HEK293 (cell line): ENCODE data around the gene PCK1.

Experiments
- CTCF ChIA-PET: fragments of 350-600 bp; formaldehyde crosslinking; extraction: SDS; loops from one replicate; lab custom pipeline; 2021; ENCODE audit warnings: antibody characterized with exemption; lab: Yijun Ruan, JAX
- POLR2A ChIA-PET: fragments of 300-600 bp; formaldehyde crosslinking; extraction: SDS; loops from one replicate; lab custom pipeline; 2020; ENCODE audit warnings: antibody characterized with exemption, inconsistent platforms; lab: Yijun Ruan, JAX
- H3K27ac ChIP-seq: fragments of 200-500 bp; sonication (Bioruptor generic); 2 replicates; pipeline ENCODE4 v1.5.1; 2014; ENCODE audit warnings: low read depth, low read length, control low read depth, inconsistent platforms; ENCODE audit errors: extremely low read depth
- H3K36me3 ChIP-seq, 2 experiments: fragments of 200-500 bp in 1 of 2; sonication (Bioruptor generic) in 1 of 2; 1 replicate in 1 of 2; 2 replicates in 1 of 2; pipeline ENCODE4 v1.5.1; 2014 to 2017; ENCODE audit warnings: inconsistent platforms in 2 of 2, low read length in 2 of 2; ENCODE audit not compliant: control insufficient read depth in 2 of 2, insufficient read depth in 1 of 2
- H3K4me1 ChIP-seq: fragments of 200-500 bp; sonication (Bioruptor generic); 2 replicates; pipeline ENCODE4 v1.5.1; 2014; ENCODE audit warnings: mild to moderate bottlenecking, low read length, inconsistent platforms; ENCODE audit not compliant: control insufficient read depth, insufficient read depth
- H3K4me3 ChIP-seq: 2 replicates; pipeline ENCODE4 v1.5.1; 2011; ENCODE audit warnings: low read depth, mild to moderate bottlenecking, control low read depth, low read length, moderate library complexity
- H3K9me3 ChIP-seq: fragments of 200-500 bp; sonication (Bioruptor generic); 2 replicates; pipeline ENCODE4 v1.5.1; 2014; ENCODE audit warnings: low read depth, low read length, inconsistent platforms; ENCODE audit not compliant: control insufficient read depth, insufficient read depth
- GLI2 ChIP-seq: fragments of 450-650 bp; formaldehyde crosslinking; IDR thresholded peaks from 2 replicates; pipeline ENCODE4; 2017; ENCODE audit warnings: missing biosample characterization, missing genetic modification characterization, low read depth, borderline replicate concordance
- PRDM1 ChIP-seq: fragments of 450-650 bp; formaldehyde crosslinking; IDR thresholded peaks from 2 replicates; pipeline ENCODE4; 2016; ENCODE audit warnings: missing biosample characterization, missing genetic modification characterization
- SALL2 ChIP-seq: fragments of 450-650 bp; formaldehyde crosslinking; IDR thresholded peaks from 2 replicates; pipeline ENCODE4 v1.5.0; 2017; ENCODE audit warnings: missing biosample characterization, mild to moderate bottlenecking, missing genetic modification characterization, borderline replicate concordance
- SP3 ChIP-seq: fragments of 450-650 bp; formaldehyde crosslinking; IDR thresholded peaks from 2 replicates; pipeline ENCODE4 v1.5.1; 2016; ENCODE audit warnings: missing biosample characterization, missing genetic modification characterization
- YY1 ChIP-seq: fragments of 450-650 bp; formaldehyde crosslinking; IDR thresholded peaks from 2 replicates; pipeline ENCODE4 v1.5.1; 2018; ENCODE audit warnings: missing biosample characterization, missing genetic modification characterization
- ZBTB7A ChIP-seq: fragments of 450-650 bp; formaldehyde crosslinking; IDR thresholded peaks from 2 replicates; pipeline ENCODE4 v1.5.1; 2016; ENCODE audit warnings: low read depth, missing biosample characterization, missing genetic modification characterization
- ZFHX2 ChIP-seq: fragments of 450-650 bp; formaldehyde crosslinking; conservative IDR thresholded peaks from 2 replicates; pipeline ENCODE4 v1.5.1; 2016; ENCODE audit warnings: missing biosample characterization, missing genetic modification characterization
- ZNF174 ChIP-seq: fragments of 450-650 bp; formaldehyde crosslinking; IDR thresholded peaks from 2 replicates; pipeline ENCODE4 v1.5.0; 2017; ENCODE audit warnings: missing biosample characterization, mild to moderate bottlenecking, missing genetic modification characterization
- ZNF23 ChIP-seq: fragments of 450-650 bp; formaldehyde crosslinking; IDR thresholded peaks from 2 replicates; pipeline ENCODE4 v1.5.1; 2016; ENCODE audit warnings: missing biosample characterization, missing genetic modification characterization, borderline replicate concordance
- ZNF274 ChIP-seq, 2 experiments: fragments of 200-500 bp in 1 of 2; fragments of 450-650 bp in 1 of 2; sonication (Bioruptor generic) in 1 of 2; formaldehyde crosslinking in 1 of 2; IDR thresholded peaks; 2 replicates each; pipeline versions ENCODE4 v1.5.1 to v1.6.1; 2014 to 2016; ENCODE audit warnings: borderline replicate concordance in 1 of 2, inconsistent platforms in 1 of 2, low read length in 1 of 2, missing biosample characterization in 1 of 2, missing genetic modification characterization in 1 of 2
- ZNF335 ChIP-seq: fragments of 450-650 bp; formaldehyde crosslinking; conservative IDR thresholded peaks from 2 replicates; pipeline ENCODE4 v1.5.1; 2016; ENCODE audit warnings: missing biosample characterization, missing genetic modification characterization
- ZNF341 ChIP-seq: fragments of 450-650 bp; formaldehyde crosslinking; IDR thresholded peaks from 2 replicates; pipeline ENCODE4; 2016; ENCODE audit warnings: low read depth, missing biosample characterization, missing genetic modification characterization
- ZNF350 ChIP-seq: fragments of 450-650 bp; formaldehyde crosslinking; IDR thresholded peaks from 2 replicates; pipeline ENCODE4 v1.5.0; 2017; ENCODE audit warnings: missing biosample characterization, mild to moderate bottlenecking, missing genetic modification characterization
- ZNF394 ChIP-seq: fragments of 450-650 bp; formaldehyde crosslinking; IDR thresholded peaks from 2 replicates; pipeline ENCODE4 v1.5.1; 2016; ENCODE audit warnings: missing biosample characterization, missing genetic modification characterization, mild to moderate bottlenecking, moderate library complexity, borderline replicate concordance
- ZNF404 ChIP-seq: fragments of 450-650 bp; formaldehyde crosslinking; IDR thresholded peaks from 2 replicates; pipeline ENCODE4 v1.5.1; 2017; ENCODE audit warnings: missing biosample characterization, missing genetic modification characterization
- ZNF558 ChIP-seq: fragments of 450-650 bp; formaldehyde crosslinking; IDR thresholded peaks from 2 replicates; pipeline ENCODE4 v1.5.1; 2016; ENCODE audit warnings: missing biosample characterization, missing genetic modification characterization
- ZNF600 ChIP-seq: fragments of 450-650 bp; formaldehyde crosslinking; IDR thresholded peaks from 2 replicates; pipeline ENCODE4 v1.5.1; 2016; ENCODE audit warnings: missing biosample characterization, missing genetic modification characterization
- ZNF843 ChIP-seq: fragments of 450-650 bp; formaldehyde crosslinking; IDR thresholded peaks from 2 replicates; pipeline ENCODE4 v1.5.1; 2016; ENCODE audit warnings: missing biosample characterization, missing genetic modification characterization
- TF ChIP-seq, protein P1 (sequence below): sonication (generic); formaldehyde crosslinking; IDR thresholded peaks from 2 replicates; pipeline ENCODE4 v1.8.1; 2022; ENCODE audit warnings: mild to moderate bottlenecking, moderate library complexity, missing genetic modification reagents
- TF ChIP-seq, protein P2 (sequence below): fragments of 450-650 bp; formaldehyde crosslinking; IDR thresholded peaks from 2 replicates; pipeline ENCODE4 v1.5.1; 2016; ENCODE audit warnings: missing biosample characterization, missing genetic modification characterization
- TF ChIP-seq, protein P3 (sequence below): fragments of 450-650 bp; formaldehyde crosslinking; IDR thresholded peaks from 2 replicates; pipeline ENCODE4 v1.5.1; 2017; ENCODE audit warnings: missing biosample characterization, missing genetic modification characterization
- TF ChIP-seq, protein P4 (sequence below): fragments of 450-650 bp; IDR thresholded peaks from 2 replicates; pipeline ENCODE4 v1.5.1; 2018; ENCODE audit warnings: missing biosample characterization, mild to moderate bottlenecking, missing genetic modification characterization
- TF ChIP-seq, protein P5 (sequence below): fragments of 450-650 bp; IDR thresholded peaks from 2 replicates; pipeline ENCODE4 v1.5.1; 2018; ENCODE audit warnings: missing biosample characterization, missing genetic modification characterization

PCK1 gene

DNA sequence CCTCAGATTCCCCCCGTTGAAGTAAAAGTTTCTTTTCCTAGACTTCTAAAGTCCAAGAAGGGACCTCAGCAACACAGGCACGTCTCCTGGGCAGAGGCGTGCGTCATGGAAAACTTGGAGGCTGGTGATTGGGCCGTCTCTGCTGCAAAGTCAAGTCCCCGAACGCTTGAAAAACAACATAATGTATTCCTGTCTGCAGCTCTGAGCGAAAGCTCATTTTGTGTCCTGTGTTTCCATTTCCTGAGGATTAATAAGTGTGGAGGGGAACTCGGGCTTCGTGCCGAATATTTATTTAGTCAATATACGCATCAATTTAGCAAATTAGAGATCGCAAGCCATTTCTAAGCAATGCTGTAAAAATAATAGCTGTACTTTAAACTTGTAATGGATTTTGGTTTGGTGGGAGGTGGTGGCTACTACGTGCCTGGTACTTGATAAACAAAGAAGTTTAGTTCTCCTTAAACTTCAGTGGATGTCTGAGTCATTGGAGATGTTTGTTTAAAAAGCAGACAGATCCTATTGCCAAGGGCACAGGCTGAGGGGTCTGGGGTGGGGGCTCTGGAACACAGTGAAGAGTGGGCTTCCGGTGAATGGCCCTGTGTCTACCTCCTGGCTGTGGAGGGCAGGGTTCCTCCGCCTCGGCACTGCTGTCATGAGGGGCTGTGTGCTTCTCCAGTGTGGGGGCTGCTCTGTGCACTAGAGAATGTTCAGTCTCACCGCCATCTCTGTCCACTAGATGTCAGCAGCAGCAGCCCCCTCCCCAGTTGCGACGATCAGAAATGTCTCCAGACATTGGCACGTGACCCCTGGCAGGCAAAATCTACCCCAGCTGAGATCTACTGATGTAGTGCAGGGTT is 21.8 kb downstream of the PCK1 start:
- ChIA-PET POLR2A (no interaction called here), CTCF (interaction anchor here (0.6 to 7.7 kb wide), 22 partner anchors 8 to 1522 kb away, joined by 3 to 41 read pairs (median 3); no protein-coding TSS in a partner anchor)
- H3K4me1 ChIP-seq, result peaks cover 24% of the 10 kb centered on the region
- peak overlapping the region; percentile 94 for H3K27ac ChIP-seq
- no peak overlapping the region for H3K4me3 ChIP-seq
- no peaks in the 10 kb centered on the region for H3K36me3 ChIP-seq
- no peaks in the 10 kb centered on the region for H3K9me3 ChIP-seq
- TF ChIP-seq ZNF274 (IDR thresholded peaks at IDR 0.05; ENCODE audit: low read length) (no peak), ZNF274 (tag by site-specific recombination; IDR thresholded peaks at IDR 0.05; ENCODE audit: borderline replicate concordance) (no peak), ZNF843 (tag by site-specific recombination) (no peak), GLI2 (tag by site-specific recombination) (peak; percentile 37; the same call in 1 of the 2 replicates), ZNF335 (peak; percentile 93), ZFHX2 (no peak; the same call in 1 of the 2 replicates), ZBTB7A (tag by site-specific recombination) (no peak), ZNF404 (tag by site-specific recombination) (no peak), ZNF174 (no peak), ZNF394 (tag by site-specific recombination) (peak; percentile 87; the same call in 1 of the 2 replicates), SP3 (tag by site-specific recombination) (no peak), ZNF341 (no peak), ZNF23 (tag by site-specific recombination) (no peak), ZNF558 (tag by site-specific recombination) (no peak), YY1 (tag by site-specific recombination) (0 out of 2 replicates have a peak, but pooled peaks have one; percentile 19), PRDM1 (tag by site-specific recombination) (no peak), ZNF600 (tag by site-specific recombination) (peak; percentile 58; the same call in 1 of the 2 replicates), SALL2 (tag by site-specific recombination) (no peak), ZNF350 (tag by site-specific recombination) (no peak)
- TF ChIP-seq, protein P1, sequence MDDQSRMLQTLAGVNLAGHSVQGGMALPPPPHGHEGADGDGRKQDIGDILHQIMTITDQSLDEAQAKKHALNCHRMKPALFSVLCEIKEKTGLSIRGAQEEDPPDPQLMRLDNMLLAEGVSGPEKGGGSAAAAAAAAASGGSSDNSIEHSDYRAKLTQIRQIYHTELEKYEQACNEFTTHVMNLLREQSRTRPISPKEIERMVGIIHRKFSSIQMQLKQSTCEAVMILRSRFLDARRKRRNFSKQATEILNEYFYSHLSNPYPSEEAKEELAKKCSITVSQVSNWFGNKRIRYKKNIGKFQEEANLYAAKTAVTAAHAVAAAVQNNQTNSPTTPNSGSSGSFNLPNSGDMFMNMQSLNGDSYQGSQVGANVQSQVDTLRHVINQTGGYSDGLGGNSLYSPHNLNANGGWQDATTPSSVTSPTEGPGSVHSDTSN (CRISPR knock-in tag), result no peak
- TF ChIP-seq, protein P2, sequence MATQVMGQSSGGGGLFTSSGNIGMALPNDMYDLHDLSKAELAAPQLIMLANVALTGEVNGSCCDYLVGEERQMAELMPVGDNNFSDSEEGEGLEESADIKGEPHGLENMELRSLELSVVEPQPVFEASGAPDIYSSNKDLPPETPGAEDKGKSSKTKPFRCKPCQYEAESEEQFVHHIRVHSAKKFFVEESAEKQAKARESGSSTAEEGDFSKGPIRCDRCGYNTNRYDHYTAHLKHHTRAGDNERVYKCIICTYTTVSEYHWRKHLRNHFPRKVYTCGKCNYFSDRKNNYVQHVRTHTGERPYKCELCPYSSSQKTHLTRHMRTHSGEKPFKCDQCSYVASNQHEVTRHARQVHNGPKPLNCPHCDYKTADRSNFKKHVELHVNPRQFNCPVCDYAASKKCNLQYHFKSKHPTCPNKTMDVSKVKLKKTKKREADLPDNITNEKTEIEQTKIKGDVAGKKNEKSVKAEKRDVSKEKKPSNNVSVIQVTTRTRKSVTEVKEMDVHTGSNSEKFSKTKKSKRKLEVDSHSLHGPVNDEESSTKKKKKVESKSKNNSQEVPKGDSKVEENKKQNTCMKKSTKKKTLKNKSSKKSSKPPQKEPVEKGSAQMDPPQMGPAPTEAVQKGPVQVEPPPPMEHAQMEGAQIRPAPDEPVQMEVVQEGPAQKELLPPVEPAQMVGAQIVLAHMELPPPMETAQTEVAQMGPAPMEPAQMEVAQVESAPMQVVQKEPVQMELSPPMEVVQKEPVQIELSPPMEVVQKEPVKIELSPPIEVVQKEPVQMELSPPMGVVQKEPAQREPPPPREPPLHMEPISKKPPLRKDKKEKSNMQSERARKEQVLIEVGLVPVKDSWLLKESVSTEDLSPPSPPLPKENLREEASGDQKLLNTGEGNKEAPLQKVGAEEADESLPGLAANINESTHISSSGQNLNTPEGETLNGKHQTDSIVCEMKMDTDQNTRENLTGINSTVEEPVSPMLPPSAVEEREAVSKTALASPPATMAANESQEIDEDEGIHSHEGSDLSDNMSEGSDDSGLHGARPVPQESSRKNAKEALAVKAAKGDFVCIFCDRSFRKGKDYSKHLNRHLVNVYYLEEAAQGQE (tag by site-specific recombination), result no peak
- TF ChIP-seq, protein P3, sequence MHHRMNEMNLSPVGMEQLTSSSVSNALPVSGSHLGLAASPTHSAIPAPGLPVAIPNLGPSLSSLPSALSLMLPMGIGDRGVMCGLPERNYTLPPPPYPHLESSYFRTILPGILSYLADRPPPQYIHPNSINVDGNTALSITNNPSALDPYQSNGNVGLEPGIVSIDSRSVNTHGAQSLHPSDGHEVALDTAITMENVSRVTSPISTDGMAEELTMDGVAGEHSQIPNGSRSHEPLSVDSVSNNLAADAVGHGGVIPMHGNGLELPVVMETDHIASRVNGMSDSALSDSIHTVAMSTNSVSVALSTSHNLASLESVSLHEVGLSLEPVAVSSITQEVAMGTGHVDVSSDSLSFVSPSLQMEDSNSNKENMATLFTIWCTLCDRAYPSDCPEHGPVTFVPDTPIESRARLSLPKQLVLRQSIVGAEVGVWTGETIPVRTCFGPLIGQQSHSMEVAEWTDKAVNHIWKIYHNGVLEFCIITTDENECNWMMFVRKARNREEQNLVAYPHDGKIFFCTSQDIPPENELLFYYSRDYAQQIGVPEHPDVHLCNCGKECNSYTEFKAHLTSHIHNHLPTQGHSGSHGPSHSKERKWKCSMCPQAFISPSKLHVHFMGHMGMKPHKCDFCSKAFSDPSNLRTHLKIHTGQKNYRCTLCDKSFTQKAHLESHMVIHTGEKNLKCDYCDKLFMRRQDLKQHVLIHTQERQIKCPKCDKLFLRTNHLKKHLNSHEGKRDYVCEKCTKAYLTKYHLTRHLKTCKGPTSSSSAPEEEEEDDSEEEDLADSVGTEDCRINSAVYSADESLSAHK (tag by site-specific recombination), result peak; percentile 5; the same call in 1 of the 2 replicates
- TF ChIP-seq, protein P4, sequence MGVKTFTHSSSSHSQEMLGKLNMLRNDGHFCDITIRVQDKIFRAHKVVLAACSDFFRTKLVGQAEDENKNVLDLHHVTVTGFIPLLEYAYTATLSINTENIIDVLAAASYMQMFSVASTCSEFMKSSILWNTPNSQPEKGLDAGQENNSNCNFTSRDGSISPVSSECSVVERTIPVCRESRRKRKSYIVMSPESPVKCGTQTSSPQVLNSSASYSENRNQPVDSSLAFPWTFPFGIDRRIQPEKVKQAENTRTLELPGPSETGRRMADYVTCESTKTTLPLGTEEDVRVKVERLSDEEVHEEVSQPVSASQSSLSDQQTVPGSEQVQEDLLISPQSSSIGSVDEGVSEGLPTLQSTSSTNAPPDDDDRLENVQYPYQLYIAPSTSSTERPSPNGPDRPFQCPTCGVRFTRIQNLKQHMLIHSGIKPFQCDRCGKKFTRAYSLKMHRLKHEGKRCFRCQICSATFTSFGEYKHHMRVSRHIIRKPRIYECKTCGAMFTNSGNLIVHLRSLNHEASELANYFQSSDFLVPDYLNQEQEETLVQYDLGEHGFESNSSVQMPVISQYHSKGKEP, result peak; percentile 36; the same call in 1 of the 2 replicates
- TF ChIP-seq, protein P5, sequence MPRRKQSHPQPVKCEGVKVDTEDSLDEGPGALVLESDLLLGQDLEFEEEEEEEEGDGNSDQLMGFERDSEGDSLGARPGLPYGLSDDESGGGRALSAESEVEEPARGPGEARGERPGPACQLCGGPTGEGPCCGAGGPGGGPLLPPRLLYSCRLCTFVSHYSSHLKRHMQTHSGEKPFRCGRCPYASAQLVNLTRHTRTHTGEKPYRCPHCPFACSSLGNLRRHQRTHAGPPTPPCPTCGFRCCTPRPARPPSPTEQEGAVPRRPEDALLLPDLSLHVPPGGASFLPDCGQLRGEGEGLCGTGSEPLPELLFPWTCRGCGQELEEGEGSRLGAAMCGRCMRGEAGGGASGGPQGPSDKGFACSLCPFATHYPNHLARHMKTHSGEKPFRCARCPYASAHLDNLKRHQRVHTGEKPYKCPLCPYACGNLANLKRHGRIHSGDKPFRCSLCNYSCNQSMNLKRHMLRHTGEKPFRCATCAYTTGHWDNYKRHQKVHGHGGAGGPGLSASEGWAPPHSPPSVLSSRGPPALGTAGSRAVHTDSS (tag by site-specific recombination), result no peak
